K562 (cell line): ENCODE data around the gene PFKFB2. TPM values are rescaled to one million over a fixed set of nuclear protein-coding genes. Genes with fewer than 3 reads are reported as not detected.

ENCODE experiments used
- ATAC-seq: fragments of 200-7000 bp; cut with Tn5 transposase; 3 replicates; pipeline ENCODE4 v1.9.1; 2020; ENCODE audit warnings: moderate library complexity
- BruUV-seq: library from RNA; stranded (reverse); fragments of 400-500 nt; replicated peaks from 2 replicates; lab custom pipeline; 2021; lab: Mats Ljungman, UMichigan
- CTCF ChIA-PET: fragments of 300-600 bp; formaldehyde crosslinking; extraction: SDS; loops from one replicate; lab custom pipeline; 2021; ENCODE audit warnings: low intra/inter-chr PET ratio; lab: Yijun Ruan, JAX
- POLR2A ChIA-PET: fragments of 300-600, 350-650 bp; sonication (Branson Sonifier 250); formaldehyde crosslinking; extraction: SDS; loops from one replicate; lab custom pipeline; 2021; ENCODE audit warnings: antibody characterized with exemption, inconsistent platforms; lab: Yijun Ruan, JAX
- DNase-seq, 4 experiments: peaks; one replicate each; pipeline versions ENCODE4 v3.0.0 to v3.0.0-alpha.2; 2011 to 2018; ENCODE audit warnings: low spot score in 3 of 4, mixed read lengths in 3 of 4; ENCODE audit errors: extremely low read depth in 1 of 4
- FAIRE-seq: peaks from 2 replicates; lab custom pipeline; 2011; peaks lifted over from hg19 to GRCh38; lab: Jason Lieb, UNC
- H2AFZ ChIP-seq: 2 replicates; pipeline ENCODE4 v1.6.0; 2011; ENCODE audit warnings: low read depth, low read length, control low read depth, inconsistent platforms
- H3K27ac ChIP-seq: fragments of 200-600 bp; 3 replicates; pipeline ENCODE4 v1.8.0; 2011; ENCODE audit warnings: low read depth, mild to moderate bottlenecking, control low read depth, inconsistent platforms, low read length, moderate library complexity, mixed read lengths; ENCODE audit errors: extremely low read depth
- H3K27me3 ChIP-seq, 2 experiments: fragments of 300-600 bp in 1 of 2; 2 replicates in 1 of 2; 3 replicates in 1 of 2; pipeline versions ENCODE4 v1.6.0 to v1.8.0; 2011; ENCODE audit warnings: inconsistent platforms in 2 of 2, low read length in 2 of 2, mild to moderate bottlenecking in 1 of 2, mixed read lengths in 1 of 2, moderate library complexity in 1 of 2; ENCODE audit not compliant: control insufficient read depth in 2 of 2, insufficient read depth in 2 of 2
- H3K36me3 ChIP-seq: fragments of 300-600 bp; 3 replicates; pipeline ENCODE4 v1.8.0; 2011; ENCODE audit warnings: mild to moderate bottlenecking, low read length, inconsistent platforms; ENCODE audit not compliant: control insufficient read depth, insufficient read depth
- H3K4me1 ChIP-seq, 2 experiments: fragments of 200-600 bp in 1 of 2; replicated peaks in 1 of 2; 2 replicates in 1 of 2; 3 replicates in 1 of 2; pipeline versions ENCODE4 v1.5.1 to v1.8.0; 2011; ENCODE audit warnings: inconsistent platforms in 2 of 2, low read length in 2 of 2, mild to moderate bottlenecking in 1 of 2, mixed read lengths in 1 of 2, moderate library complexity in 1 of 2; ENCODE audit not compliant: control insufficient read depth in 2 of 2, insufficient read depth in 2 of 2
- H3K4me2 ChIP-seq: 2 replicates; pipeline ENCODE4 v1.6.1; 2011; ENCODE audit warnings: low read length, control low read depth, inconsistent platforms, mixed read lengths; ENCODE audit not compliant: insufficient read depth
- H3K4me3 ChIP-seq: fragments of 200-600 bp; sonication (generic), shearing (Covaris generic); 2 replicates; pipeline ENCODE4 v1.5.1; 2016; ENCODE audit warnings: control low read depth, inconsistent platforms
- H3K79me2 ChIP-seq: fragments of 200-600 bp; 3 replicates; pipeline ENCODE4 v1.8.0; 2011; ENCODE audit warnings: low read length, inconsistent platforms; ENCODE audit not compliant: control insufficient read depth, insufficient read depth
- H3K9ac ChIP-seq, 2 experiments: 2 replicates each; pipeline versions ENCODE4 v1.6.0 to v1.6.1; 2011; ENCODE audit warnings: low read depth in 2 of 2, low read length in 2 of 2, control low read depth in 1 of 2, inconsistent platforms in 1 of 2, mild to moderate bottlenecking in 1 of 2, mixed read lengths in 1 of 2; ENCODE audit not compliant: insufficient read depth in 1 of 2
- H3K9me1 ChIP-seq: one replicate; pipeline ENCODE4 v1.6.0; 2011; ENCODE audit warnings: inconsistent platforms, mild to moderate bottlenecking, low read length, moderate library complexity; ENCODE audit not compliant: control insufficient read depth, insufficient read depth
- H3K9me3 ChIP-seq: replicated peaks from 2 replicates; pipeline ENCODE4 v1.5.1; 2011; ENCODE audit warnings: low read depth, low read length, inconsistent platforms; ENCODE audit not compliant: control insufficient read depth, insufficient read depth
- H4K20me1 ChIP-seq: replicated peaks from 2 replicates; pipeline ENCODE4 v1.6.1; 2011; ENCODE audit warnings: low read length, inconsistent platforms, mixed read lengths; ENCODE audit not compliant: control insufficient read depth, insufficient read depth
- CXXC5 ChIP-seq: fragments of 250-450 bp; sonication (Bioruptor Pico); IDR thresholded peaks from 2 replicates; pipeline ENCODE4 v1.8.0; 2022; ENCODE audit warnings: inconsistent platforms, mild to moderate bottlenecking, moderate library complexity
- GTF2E2 ChIP-seq: fragments of 200-800 bp; sonication (Bioruptor generic); IDR thresholded peaks from 2 replicates; pipeline ENCODE4 v1.6.1; 2016; ENCODE audit warnings: missing genetic modification characterization, missing compliant biosample characterization
- KLF16 ChIP-seq: IDR thresholded peaks from 2 replicates; pipeline ENCODE4 v1.6.1; 2016; ENCODE audit warnings: antibody characterized with exemption
- MEF2A ChIP-seq: IDR thresholded peaks from 2 replicates; pipeline ENCODE4 v1.6.1; 2011; ENCODE audit warnings: low read depth, mild to moderate bottlenecking, low read length, moderate library complexity; ENCODE audit not compliant: control insufficient read depth
- TAL1 ChIP-seq: fragments of 450-650 bp; IDR thresholded peaks from 2 replicates; pipeline ENCODE4 v1.6.1; 2016; ENCODE audit warnings: mild to moderate bottlenecking
- ZFX ChIP-seq: sonication (generic); formaldehyde crosslinking; IDR thresholded peaks from 2 replicates; pipeline ENCODE4 v1.8.0; 2022; ENCODE audit warnings: mild to moderate bottlenecking, missing genetic modification reagents, moderate library complexity
- ZNF184 ChIP-seq: sonication (generic); formaldehyde crosslinking; IDR thresholded peaks from 2 replicates; pipeline ENCODE4 v1.5.0; 2020; ENCODE audit warnings: missing genetic modification reagents
- ZNF561 ChIP-seq: fragments of 450-650 bp; formaldehyde crosslinking; conservative IDR thresholded peaks from 2 replicates; pipeline ENCODE4 v1.4.0; 2020; ENCODE audit warnings: mild to moderate bottlenecking, moderate library complexity
- WGBS: fragments of 100-300 bp; shearing (Covaris generic); methylation state at CpG from one replicate; pipeline ENCODE4 v1.1.6; 2016; ENCODE audit warnings: low coverage, mixed read lengths; ENCODE audit not compliant: insufficient coverage; ENCODE audit errors: missing lambda C conversion rate; 5-methylcytosine and 5-hydroxymethylcytosine counted together
- in situ Hi-C: fragments of 300-500 bp; cut with MboI; formaldehyde crosslinking; loops from 4 replicates; pipeline ENCODE4 v1.15.0; 2018; ENCODE audit warnings: inconsistent platforms, mixed read lengths
- intact Hi-C: fragments of 100-400 bp; cut with micrococcal nuclease; formaldehyde crosslinking; loops from 2 replicates; pipeline ENCODE4 v1.14.2; 2022
- polyA plus RNA-seq, 8 experiments: library from polyadenylated mRNA; depleted of rRNA in 4 of 8; stranded (reverse) in 5 of 8; unstranded in 3 of 8; fragments of >200 nt; fragmentation: Nextera tagmentation in 2 of 8; fragmentation: Illumina TruSeq in 1 of 8; extraction: Ambion mirVana in 2 of 8; extraction: Trizol in 1 of 8; gene quantifications; 2 replicates each; pipeline versions ENCODE4 v1.2.1 to v1.2.3, GENCODE V29; 2011 to 2014; ENCODE audit warnings: inconsistent platforms in 1 of 8, missing spikeins in 1 of 8
- total RNA-seq, 7 experiments: library from RNA; depleted of rRNA in 6 of 7; stranded (reverse); fragments of >200 nt in 6 of 7; fragmentation: Illumina TruSeq in 2 of 7; extraction: Trizol in 2 of 7; gene quantifications; 2 replicates each; pipeline versions ENCODE4 v1.2.1 to v1.2.3, GENCODE V29; 2011 to 2021; ENCODE audit warnings: low replicate concordance in 1 of 7
- TF ChIP-seq, protein P1 (sequence below): fragments of 250-450 bp; sonication (Bioruptor Pico); IDR thresholded peaks from 2 replicates; pipeline ENCODE4 v1.5.0; 2021; ENCODE audit warnings: mild to moderate bottlenecking, borderline replicate concordance
- TF ChIP-seq, protein P2 (sequence below): fragments of 450-650 bp; formaldehyde crosslinking; IDR thresholded peaks from 2 replicates; pipeline ENCODE4 v1.4.0; 2020; ENCODE audit warnings: mild to moderate bottlenecking, moderate library complexity
- TF ChIP-seq, protein P3 (sequence below), 2 experiments: fragments of 450-650 bp; conservative IDR thresholded peaks; 2 replicates each; pipeline ENCODE4 v1.6.1; 2017; ENCODE audit warnings: mild to moderate bottlenecking in 2 of 2, moderate library complexity in 2 of 2

PFKFB2 gene
- total and polyA plus RNA-seq, 9 of the 15 experiments (the other 6 are each of a cell fraction or from before 2014, with no cell fraction given): 6.9 to 26.0 (median 16.4) TPM

DNA sequence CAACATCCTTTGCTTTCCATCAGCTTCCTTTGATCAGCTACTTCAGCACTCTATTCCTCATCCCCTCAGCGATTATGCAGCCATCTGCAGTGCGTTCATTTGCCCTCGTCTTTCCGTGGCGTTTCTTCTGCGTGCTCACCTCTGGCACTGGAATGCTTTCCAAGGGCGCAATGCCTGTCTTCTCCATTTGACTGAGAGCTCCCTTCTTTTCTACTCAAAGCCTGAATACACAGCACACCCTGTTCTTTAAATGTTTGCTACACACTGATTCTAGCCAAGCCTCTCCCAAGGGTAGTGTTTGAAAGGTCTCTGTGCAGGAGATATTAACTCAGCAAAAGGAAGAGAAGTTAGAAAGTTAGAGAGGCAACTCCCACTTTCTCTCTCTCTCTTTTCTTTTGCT lies 43.1 kb upstream of the PFKFB2 start (continued):
- TF ChIP-seq GTF2E2 (no peak), MEF2A (no peak), CXXC5 (CRISPR knock-in tag) (no peak), TAL1 (no peak)
- TF ChIP-seq, protein P1, sequence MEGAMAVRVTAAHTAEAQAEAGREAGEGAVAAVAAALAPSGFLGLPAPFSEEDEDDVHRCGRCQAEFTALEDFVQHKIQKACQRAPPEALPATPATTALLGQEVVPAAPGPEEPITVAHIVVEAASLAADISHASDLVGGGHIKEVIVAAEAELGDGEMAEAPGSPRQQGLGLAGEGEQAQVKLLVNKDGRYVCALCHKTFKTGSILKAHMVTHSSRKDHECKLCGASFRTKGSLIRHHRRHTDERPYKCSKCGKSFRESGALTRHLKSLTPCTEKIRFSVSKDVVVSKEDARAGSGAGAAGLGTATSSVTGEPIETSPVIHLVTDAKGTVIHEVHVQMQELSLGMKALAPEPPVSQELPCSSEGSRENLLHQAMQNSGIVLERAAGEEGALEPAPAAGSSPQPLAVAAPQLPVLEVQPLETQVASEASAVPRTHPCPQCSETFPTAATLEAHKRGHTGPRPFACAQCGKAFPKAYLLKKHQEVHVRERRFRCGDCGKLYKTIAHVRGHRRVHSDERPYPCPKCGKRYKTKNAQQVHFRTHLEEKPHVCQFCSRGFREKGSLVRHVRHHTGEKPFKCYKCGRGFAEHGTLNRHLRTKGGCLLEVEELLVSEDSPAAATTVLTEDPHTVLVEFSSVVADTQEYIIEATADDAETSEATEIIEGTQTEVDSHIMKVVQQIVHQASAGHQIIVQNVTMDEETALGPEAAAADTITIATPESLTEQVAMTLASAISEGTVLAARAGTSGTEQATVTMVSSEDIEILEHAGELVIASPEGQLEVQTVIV (CRISPR knock-in tag): no peak

DNA sequence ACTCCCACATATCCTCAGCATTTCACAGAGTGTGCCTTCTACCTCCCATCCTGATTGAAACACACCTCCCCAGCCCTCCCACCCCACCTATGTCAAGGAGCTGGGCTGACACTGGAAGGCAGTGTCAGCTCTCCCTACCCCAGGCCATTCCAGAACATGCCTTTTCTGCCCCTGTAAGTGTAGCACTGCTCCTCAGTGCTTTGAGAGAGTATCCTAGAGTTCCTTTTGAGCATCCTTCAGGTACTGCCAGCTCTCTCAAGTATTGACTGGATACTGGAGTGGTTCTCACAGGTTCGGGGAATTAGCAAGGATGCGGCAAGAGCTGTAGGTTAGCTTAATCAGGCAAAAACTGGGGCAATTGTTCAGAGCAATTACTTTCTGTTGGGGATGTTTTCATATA lies 42.3 kb upstream of the PFKFB2 start:
- Histone ChIP-seq H2AFZ (peak overlapping the region; percentile 84), H3K36me3 (no peaks in the 10 kb centered on the region), H3K4me1 (peaks cover 3 to 33% of the 10 kb centered on the region in 2 experiments; a peak in 4 of 5 replicates), H3K27me3 (no peaks in the 10 kb centered on the region), H3K27ac (no peak overlapping the region), H3K9me3 (peaks cover 3% of the 10 kb centered on the region; the same call in 1 of the 2 replicates), H3K79me2 (no peaks in the 10 kb centered on the region), H3K4me2 (no peak overlapping the region), H3K4me3 (no peak overlapping the region), H3K9me1 (no peaks in the 10 kb centered on the region), H4K20me1 (no peaks in the 10 kb centered on the region), H3K9ac (no peak overlapping the region)
- FAIRE-seq (no peak), DNase-seq (no peak), ATAC-seq (peak; percentile 28)
- BruUV-seq: no TSS peak
- in situ Hi-C loops: no loop called here
- intact Hi-C loops: no loop called here
- TF ChIP-seq ZFX (CRISPR knock-in tag): no peak
- TF ChIP-seq ZNF561: no peak
- TF ChIP-seq, protein P2, sequence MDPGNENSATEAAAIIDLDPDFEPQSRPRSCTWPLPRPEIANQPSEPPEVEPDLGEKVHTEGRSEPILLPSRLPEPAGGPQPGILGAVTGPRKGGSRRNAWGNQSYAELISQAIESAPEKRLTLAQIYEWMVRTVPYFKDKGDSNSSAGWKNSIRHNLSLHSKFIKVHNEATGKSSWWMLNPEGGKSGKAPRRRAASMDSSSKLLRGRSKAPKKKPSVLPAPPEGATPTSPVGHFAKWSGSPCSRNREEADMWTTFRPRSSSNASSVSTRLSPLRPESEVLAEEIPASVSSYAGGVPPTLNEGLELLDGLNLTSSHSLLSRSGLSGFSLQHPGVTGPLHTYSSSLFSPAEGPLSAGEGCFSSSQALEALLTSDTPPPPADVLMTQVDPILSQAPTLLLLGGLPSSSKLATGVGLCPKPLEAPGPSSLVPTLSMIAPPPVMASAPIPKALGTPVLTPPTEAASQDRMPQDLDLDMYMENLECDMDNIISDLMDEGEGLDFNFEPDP (CRISPR knock-in tag): no peak
- TF ChIP-seq, protein P3, sequence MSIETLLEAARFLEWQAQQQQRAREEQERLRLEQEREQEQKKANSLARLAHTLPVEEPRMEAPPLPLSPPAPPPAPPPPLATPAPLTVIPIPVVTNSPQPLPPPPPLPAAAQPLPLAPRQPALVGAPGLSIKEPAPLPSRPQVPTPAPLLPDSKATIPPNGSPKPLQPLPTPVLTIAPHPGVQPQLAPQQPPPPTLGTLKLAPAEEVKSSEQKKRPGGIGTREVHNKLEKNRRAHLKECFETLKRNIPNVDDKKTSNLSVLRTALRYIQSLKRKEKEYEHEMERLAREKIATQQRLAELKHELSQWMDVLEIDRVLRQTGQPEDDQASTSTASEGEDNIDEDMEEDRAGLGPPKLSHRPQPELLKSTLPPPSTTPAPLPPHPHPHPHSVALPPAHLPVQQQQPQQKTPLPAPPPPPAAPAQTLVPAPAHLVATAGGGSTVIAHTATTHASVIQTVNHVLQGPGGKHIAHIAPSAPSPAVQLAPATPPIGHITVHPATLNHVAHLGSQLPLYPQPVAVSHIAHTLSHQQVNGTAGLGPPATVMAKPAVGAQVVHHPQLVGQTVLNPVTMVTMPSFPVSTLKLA (conservative IDR thresholded peaks at IDR 0.05): no peak
- TF ChIP-seq KLF16: no peak
- TF ChIP-seq ZNF184 (CRISPR knock-in tag): no peak
- ChIA-PET POLR2A (interaction anchor here (0.6 to 6.5 kb wide), 6 partner anchors 9 to 59 kb away, joined by 3 to 38 read pairs (median 4); no protein-coding TSS in a partner anchor), CTCF (interaction anchor here (0.6 kb wide), 1 partner anchor 17 kb away, joined by 4 read pairs; no protein-coding TSS in a partner anchor)
- 95% methylated on average over 2 of the region's 2 CpGs for WGBS
